GM18858 (cell line): ENCODE measurements around the gene WFDC2.
"Not testable (repeated sequence)": the region's sequence is repeated elsewhere in the genome, so short reads cannot be mapped to it uniquely, and the experiment has no call there.

ENCODE experiments used
- ATAC-seq: cut with Tn5 transposase; IDR thresholded peaks from one replicate; pipeline ENCODE4 v1.9.1; 2021; ENCODE audit not compliant: unreplicated experiment

WFDC2 gene

GRCh38 chr20:45450097-45450818 is 19.3 kb upstream of the WFDC2 start:
- no peak for ATAC-seq

- ATAC-seq, result no peak
Observed at GRCh38 chr20:45452238-45452637, 17.3 kb upstream of the WFDC2 start.

GRCh38 chr20:45452772-45453691 is 16.5 kb upstream of the WFDC2 start:
- ATAC-seq, result no peak

- ATAC-seq, result no peak
Observed at GRCh38 chr20:45456632-45457031, 12.9 kb upstream of the WFDC2 start.

GRCh38 chr20:45459606-45460005 is 9.9 kb upstream of the WFDC2 start:
- no peak for ATAC-seq

- ATAC-seq, result no peak
Observed at GRCh38 chr20:45461225-45461624, 8.3 kb upstream of the WFDC2 start.

- no peak for ATAC-seq
Observed at GRCh38 chr20:45462711-45463509, 6.6 kb upstream of the WFDC2 start.

- no peak for ATAC-seq
Observed at GRCh38 chr20:45463709-45464108, 5.8 kb upstream of the WFDC2 start.

- no peak for ATAC-seq
Observed at GRCh38 chr20:45465491-45466266, 3.9 kb upstream of the WFDC2 start.

- no peak for ATAC-seq
Observed at GRCh38 chr20:45467172-45467571, 2.4 kb upstream of the WFDC2 start.

GRCh38 chr20:45467861-45468260 is 1.7 kb upstream of the WFDC2 start:
- no peak for ATAC-seq

GRCh38 chr20:45470262-45470931 is 844 bp downstream of the WFDC2 start:
- no peak for ATAC-seq

- no peak for ATAC-seq
Observed at GRCh38 chr20:45470937-45471336, 1.4 kb downstream of the WFDC2 start.

- ATAC-seq, result not testable (repeated sequence)
Observed at GRCh38 chr20:45472286-45472685, 2.7 kb downstream of the WFDC2 start.

- not testable (repeated sequence) for ATAC-seq
Observed at GRCh38 chr20:45477530-45478148, 8.1 kb downstream of the WFDC2 start.

GRCh38 chr20:45479822-45480221 is 10.3 kb downstream of the WFDC2 start:
- no peak for ATAC-seq

GRCh38 chr20:45484676-45485075 is 15.1 kb downstream of the WFDC2 start:
- ATAC-seq, result no peak

GRCh38 chr20:45485388-45485787 is 15.8 kb downstream of the WFDC2 start:
- ATAC-seq, result no peak

GRCh38 chr20:45487231-45487635 is 17.7 kb downstream of the WFDC2 start:
- ATAC-seq, result no peak
